ENCODE results near the gene USP3.

DNA sequence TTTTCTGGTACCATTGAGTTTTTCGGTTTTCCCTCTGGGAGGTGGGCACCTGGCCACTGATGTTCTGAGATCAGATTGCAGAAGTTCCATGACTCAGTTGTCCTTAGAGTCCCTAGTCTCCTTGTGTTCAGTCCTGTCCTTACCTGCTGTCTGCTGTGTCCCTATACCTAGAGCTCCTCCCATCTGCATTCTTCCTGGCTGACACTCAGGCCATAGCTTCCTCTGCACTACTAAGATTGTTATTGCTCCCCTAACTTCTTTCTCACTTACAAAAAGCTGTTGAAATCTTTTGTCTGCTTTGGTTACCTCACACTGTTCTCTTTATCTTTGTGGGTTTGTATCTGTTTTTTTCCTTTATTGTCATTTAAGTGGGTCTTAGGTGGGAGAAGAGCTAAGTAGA, 13.2 kb downstream of the USP3 start:
- no peak for TF ChIP-seq REST (IDR thresholded peaks at IDR 0.05; ENCODE audit: insufficient read depth in 1 of 2, low read depth in 2 of 2, low read length in 2 of 2)
- TF ChIP-seq POLR2AphosphoS5 (IDR thresholded peaks at IDR 0.05; ENCODE audit: low read depth, low read length): no peak
- no peak for TF ChIP-seq TAF1 (IDR thresholded peaks at IDR 0.05; ENCODE audit: borderline replicate concordance, insufficient read depth, low read length)
- TF ChIP-seq FOXP2 (optimal IDR thresholded peaks at IDR 0.05; ENCODE audit: borderline replicate concordance, extremely low read depth, extremely low read length, insufficient read depth): no peak
- no peak for TF ChIP-seq SIN3A (IDR thresholded peaks at IDR 0.05; ENCODE audit: borderline replicate concordance, insufficient read depth, low read length)

Measured in PFSK-1 (cell line).